HPDE6-E6E7 (cell line): ENCODE data around the gene KMT2B.

Experiments used
- DNase-seq: peaks from one replicate; pipeline ENCODE4 v3.0.0; 2011; ENCODE audit warnings: missing footprints; ENCODE audit errors: extremely low spot score

KMT2B gene

DNA sequence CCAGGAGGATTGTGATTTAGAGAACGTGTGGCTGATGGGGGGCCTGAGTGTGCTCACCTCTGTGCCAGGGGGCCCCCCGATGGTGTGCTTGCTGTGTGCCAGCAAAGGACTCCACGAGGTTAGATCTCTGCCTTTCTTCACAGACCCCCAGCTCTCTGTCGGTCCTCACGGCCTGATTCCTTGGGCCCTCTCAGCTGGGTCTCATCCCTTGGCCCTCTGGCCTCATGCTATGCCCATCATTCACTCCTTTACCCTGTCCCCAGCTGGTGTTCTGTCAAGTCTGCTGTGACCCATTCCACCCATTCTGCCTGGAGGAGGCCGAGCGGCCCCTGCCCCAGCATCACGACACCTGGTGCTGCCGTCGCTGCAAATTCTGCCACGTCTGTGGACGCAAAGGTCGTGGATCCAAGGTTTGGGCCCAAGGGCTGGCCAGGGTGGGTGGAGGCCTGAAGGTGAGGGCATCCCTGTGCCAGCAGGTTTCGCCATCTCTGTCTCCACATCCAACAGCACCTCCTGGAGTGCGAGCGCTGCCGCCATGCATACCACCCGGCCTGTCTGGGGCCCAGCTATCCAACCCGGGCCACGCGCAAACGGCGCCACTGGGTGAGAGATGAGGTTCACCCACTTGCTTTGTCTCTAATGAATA lies 7.5 kb downstream of the KMT2B start:
- no peak for DNase-seq

DNA sequence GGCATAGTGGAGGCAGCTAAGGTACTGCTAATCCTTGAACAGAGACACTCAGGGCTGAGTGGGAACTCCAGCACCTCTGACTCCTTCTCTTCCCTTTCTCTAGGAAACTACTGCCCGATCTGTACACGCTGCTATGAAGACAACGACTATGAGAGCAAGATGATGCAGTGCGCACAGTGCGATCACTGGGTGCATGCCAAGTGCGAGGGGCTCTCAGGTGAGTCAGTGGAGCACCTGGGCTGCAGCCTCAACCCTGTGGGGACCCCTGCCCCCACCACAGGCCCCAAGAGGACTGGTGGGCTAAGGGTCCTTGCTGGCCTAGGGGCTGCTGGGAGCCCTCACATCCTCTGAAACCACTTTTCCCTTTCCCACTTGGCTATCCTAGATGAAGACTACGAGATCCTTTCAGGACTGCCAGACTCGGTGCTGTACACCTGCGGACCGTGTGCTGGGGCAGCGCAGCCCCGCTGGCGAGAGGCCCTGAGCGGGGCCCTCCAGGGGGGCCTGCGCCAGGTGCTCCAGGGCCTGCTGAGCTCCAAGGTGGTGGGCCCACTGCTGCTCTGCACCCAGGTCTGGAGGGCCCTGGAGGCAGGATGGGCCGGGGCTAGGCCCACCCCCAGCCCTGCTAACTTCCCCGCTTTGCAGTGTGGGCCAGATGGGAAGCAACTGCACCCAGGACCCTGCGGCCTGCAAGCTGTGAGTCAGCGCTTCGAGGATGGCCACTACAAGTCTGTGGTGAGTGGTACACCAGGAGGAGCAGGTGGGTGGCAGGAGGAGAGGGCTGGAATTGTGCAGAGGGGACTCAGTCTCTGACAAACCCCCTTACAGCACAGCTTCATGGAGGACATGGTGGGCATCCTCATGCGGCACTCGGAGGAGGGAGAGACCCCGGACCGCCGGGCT lies 9.5 kb downstream of the KMT2B start:
- DNase-seq = no peak

DNA sequence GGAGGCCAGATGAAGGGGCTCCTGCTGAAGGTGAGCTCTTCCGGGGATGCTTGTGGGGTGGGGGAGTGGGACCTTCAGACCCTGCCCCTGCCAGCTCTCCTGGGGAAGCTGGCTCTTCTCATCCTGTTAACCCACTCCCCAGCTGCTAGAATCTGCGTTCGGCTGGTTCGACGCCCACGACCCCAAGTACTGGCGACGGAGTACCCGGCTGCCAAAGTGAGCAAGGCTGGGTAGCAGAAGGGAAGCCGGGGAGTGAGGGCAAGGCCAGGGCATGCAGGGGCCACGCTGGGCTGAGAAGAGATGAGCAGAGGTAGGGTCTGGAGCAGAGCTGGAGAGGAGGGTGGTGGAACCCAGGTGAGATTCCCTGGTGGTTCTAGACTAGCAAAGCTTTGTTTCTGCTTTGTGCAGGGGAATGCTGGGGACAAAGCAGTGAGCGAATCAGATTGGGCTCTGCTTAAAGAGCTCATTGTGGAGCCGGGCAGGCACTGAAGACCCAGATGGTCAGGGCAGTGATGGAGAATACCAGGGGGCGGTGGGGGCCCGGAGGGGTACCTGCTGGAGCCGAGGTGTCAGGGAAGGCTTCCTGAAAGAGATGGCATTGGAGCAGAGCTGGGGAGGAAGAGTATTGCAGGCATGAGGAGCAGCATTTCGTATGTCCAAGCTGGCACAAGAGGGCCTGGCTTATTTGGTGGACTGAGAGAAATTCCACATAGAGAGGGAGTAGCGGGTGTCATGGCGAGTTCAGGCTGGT lies 10.3 kb downstream of the KMT2B start:
- no peak for DNase-seq

DNA sequence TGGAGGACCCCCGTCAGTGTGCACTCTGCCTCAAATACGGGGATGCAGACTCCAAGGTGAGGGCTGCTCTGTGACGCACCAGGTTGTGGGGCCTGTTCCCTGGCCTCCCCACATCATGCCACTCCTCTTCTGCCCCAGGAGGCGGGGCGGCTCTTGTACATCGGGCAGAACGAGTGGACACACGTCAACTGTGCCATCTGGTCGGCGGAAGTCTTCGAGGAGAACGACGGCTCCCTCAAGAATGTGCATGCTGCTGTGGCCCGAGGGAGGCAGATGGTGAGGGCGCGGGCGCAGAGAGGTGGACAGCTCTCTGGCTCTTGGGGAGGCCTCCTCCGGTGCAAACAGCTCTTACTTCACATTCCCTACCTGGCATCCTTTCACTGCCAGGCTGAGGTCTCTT lies 11.2 kb downstream of the KMT2B start:
- no peak for DNase-seq

DNA sequence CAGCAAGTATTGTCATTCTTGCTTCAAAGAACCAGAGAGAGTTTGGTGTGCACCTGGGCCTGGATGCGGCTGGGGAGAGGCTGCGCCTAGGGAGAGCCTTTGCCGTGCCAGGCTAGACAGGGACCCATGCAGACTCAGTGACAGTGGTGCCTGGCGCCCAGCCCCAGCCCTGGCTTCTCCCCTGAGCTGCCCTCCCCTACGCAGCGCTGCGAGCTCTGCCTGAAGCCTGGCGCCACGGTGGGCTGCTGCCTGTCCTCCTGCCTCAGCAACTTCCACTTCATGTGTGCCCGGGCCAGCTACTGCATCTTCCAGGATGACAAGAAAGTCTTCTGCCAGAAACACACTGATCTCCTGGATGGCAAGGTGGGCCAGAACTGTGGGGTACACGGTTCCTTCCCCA lies 12.0 kb downstream of the KMT2B start:
- no peak for DNase-seq

DNA sequence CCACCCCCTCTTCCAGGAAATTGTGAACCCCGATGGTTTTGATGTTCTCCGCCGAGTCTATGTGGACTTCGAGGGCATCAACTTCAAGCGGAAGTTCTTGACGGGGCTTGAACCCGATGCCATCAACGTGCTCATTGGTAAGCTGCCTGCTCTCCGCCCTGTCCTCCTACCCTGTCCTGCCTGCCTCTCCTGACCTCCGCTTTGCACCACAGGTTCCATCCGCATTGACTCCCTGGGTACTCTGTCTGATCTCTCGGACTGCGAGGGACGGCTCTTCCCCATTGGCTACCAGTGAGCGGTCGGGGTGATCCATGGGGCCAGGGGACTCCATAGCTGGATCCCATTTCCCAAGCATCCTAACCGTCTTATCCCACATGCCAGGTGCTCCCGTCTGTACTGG lies 12.5 kb downstream of the KMT2B start:
- DNase-seq = no peak

DNA sequence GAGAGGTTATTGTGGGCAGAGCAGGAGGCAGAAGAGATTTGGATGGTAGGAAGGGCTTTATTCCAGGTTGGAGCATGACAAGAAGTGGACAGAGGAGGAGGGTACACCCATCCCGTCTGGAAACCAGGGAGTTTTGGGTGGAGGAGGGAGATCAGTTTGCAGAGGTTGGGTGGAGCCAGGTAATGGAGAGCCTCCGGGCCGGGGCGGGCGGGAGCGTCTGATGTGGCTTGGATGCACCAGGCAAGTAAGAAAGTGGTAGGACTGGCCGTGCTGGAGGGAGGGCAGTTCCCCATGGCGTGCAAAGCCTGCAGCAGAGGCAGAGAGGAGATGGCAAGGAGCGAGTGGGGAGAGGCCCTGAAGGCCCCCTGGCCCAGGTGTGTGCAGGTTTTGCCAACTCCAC lies 13.6 kb downstream of the KMT2B start:
- DNase-seq = no peak

DNA sequence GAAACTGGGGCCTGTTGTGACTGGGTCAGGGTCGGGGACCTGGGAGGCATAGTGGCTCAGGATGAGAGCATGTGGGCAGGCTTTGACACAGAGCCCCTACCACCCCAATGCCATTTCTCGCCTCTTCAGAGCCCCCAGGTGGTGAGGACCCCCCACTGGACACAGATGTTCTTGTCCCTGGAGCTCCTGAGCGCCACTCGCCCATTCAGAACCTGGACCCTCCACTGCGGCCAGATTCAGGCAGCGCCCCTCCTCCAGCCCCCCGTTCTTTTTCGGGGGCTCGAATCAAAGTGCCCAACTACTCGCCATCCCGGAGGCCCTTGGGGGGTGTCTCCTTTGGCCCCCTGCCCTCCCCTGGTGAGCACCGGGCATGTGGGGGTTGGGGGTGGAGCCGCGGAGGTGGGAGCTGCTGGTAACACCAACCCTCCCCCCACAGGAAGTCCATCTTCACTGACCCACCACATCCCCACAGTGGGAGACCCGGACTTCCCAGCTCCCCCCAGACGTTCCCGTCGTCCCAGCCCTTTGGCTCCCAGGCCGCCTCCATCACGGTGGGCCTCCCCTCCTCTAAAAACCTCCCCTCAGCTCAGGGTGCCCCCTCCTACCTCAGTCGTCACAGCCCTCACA lies 14.1 kb downstream of the KMT2B start:
- no peak for DNase-seq

DNA sequence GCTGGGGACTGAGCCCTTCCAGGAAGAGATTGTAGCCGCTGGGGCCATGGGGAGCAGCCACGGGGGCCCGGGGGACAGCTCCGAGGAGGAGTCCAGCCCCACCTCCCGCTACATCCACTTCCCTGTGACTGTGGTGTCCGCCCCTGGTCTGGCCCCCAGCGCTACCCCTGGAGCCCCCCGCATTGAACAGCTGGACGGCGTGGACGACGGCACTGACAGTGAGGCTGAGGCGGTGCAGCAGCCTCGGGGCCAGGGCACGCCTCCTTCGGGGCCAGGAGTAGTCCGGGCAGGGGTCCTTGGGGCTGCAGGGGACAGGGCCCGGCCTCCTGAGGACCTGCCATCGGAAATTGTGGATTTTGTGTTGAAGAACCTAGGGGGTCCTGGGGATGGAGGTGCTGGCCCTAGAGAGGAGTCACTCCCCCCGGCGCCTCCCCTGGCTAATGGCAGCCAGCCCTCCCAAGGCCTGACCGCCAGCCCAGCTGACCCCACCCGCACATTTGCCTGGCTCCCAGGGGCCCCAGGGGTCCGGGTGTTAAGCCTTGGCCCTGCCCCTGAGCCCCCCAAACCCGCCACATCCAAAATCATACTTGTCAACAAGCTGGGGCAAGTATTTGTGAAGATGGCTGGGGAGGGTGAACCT lies 14.9 kb downstream of the KMT2B start:
- no peak for DNase-seq

DNA sequence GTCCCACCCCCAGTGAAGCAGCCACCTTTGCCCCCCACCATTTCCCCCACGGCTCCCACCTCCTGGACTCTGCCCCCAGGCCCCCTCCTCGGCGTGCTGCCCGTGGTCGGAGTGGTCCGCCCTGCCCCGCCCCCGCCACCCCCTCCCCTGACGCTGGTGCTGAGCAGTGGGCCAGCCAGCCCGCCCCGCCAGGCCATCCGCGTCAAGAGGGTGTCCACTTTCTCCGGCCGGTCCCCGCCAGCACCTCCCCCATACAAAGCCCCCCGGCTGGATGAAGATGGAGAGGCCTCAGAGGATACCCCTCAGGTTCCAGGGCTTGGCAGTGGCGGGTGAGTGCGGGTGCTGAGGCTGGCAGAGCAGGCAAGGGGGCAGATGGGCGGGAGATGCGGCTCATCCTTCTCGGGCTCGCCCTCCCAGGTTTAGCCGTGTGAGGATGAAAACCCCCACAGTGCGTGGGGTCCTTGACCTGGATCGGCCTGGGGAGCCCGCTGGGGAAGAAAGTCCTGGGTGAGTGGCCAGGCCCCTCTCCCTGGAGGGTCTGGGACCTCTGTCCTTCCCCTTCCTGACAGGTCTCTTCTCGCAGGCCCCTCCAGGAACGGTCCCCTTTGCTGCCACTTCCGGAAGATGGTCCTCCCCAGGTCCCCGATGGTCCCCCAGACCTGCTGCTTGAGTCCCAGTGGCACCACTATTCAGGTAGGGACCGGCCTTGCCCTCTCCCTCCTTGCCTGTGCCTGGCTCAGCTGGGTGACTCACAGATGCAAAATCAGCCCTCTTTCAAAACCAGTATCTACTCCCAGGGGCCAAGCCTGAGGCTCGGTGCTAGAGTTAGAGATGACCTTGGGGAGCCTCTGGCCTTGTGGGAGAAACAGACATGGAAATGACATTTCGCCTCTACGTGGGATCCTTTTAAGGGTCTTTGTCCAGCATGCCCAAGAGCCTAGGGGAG lies 15.7 kb downstream of the KMT2B start:
- no peak for DNase-seq

DNA sequence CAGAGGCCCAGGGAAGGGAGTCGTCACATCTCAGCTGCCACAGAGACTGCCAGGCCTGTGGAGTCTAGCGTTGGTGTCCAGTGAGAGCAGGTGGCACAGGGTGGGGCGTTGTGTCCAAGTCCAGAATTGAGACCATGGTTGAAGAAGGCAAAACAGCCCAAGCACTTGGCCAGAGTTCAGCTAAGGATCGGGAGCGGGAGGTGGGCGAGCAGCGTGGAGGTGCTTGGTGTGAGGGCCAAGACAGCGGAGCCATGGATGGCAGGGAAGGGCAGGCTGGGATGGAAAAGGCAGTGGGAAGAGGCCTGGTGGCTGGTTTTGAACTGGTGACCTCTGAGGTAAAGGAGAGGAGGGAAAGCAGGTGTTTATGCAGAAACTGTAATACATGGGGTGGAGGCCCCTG lies 16.5 kb downstream of the KMT2B start:
- no peak for DNase-seq

DNA sequence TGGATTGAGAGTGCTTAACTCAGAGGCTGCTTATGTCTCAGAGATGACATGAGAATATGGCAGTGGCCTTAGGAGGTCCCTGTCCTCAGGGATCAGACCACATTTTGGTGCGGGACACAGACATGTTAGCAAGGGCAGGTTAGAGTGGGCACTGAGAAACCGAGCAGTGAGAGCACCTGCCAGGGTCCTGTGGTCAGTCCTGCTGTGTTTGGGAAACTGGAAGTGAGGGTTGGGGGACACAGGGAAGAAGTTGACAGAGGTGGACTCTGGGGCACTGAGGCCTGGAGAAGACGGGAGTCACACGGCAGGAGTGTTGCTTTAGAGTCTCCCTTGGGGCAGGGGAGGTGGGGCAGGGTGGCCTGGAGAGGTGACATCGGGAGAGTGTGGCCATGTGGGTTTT lies 17.1 kb downstream of the KMT2B start:
- DNase-seq = no peak

DNA sequence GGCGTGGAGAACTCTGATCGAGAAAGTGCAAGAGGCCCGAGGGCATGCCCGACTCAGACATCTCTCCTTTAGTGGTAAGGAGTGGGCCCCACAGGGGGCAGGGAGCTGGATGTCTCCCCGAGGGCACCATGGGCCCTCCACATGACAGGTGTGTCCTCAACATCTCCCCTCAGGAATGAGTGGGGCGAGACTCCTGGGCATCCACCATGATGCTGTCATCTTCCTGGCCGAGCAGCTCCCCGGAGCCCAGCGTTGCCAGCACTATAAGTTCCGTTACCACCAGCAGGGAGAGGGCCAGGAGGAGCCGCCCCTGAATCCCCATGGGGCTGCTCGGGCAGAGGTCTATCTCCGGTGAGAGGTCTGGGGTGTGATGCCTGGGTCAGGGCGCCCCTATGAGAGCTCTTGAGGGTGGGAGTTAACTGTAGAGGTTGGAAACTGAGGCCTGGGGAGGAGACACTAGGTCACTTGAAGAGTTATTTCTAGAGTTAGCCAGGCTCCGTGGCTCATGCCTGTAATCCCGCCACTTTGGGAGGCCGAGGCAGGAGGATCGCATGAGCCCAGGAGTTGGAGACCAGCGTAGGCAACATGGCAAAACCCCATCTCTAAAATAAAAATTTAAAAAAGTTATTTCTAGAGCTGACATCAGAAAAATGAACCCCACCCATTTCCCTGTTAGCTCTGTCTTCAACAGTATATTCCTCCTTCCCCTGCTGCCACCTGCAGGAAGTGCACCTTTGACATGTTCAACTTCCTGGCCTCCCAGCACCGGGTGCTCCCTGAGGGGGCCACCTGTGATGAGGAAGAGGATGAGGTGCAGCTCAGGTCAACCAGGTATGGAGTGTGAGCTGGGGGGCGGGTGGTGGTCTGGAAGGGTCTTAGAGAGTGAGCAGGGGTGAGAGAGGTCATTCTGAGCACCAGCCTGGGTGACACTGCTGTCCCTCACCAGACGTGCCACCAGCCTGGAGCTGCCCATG lies 19.4 kb downstream of the KMT2B start:
- no peak for DNase-seq

DNA sequence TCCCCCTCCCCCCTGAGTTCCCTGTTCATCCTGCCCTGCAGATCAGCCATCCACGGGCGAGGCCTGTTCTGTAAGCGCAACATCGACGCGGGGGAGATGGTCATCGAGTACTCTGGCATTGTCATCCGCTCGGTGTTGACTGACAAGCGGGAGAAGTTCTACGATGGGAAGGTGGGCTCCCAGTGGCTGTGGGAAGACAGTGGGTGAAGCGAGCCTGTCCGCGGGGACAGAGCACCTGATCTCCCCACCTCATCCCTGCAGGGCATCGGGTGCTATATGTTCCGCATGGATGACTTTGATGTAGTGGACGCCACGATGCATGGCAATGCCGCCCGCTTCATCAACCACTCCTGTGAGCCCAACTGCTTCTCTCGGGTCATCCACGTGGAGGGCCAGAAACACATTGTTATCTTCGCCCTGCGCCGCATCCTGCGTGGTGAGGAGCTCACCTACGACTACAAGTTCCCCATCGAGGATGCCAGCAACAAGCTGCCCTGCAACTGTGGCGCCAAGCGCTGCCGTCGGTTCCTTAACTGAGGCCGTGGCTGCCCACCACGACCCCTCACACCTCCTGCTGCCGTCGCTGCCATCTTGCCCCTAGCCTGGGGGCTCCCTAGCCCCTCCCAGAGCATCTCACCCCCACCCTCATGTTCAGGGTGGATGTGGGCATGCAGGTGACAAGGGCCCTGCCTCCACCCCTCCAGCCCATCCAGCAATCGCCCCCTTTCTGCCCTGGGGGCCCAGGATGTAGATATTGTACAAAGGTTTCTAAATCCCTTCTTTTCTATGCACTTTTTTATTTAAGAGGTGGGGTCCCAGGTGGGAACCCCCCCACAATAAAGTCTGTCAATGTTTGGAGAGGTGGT lies 20.5 kb downstream of the KMT2B start:
- no peak for DNase-seq

DNA sequence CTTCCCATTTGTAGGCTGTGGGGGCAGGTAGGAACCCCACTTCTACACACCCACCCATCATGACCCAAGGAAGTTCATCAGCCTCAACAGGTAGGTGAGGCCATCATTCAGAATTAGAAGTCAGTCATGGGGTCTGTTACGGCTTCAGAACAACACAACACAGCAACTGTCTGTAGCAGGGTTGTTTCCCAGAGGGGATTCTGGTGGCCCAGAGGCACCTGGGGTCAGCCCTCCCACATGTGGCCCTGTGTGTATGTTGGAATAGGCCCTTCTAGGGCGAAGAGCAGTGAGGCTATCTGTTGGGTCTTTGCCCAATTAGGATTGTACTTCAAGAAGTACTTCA lies 21.1 kb downstream of the KMT2B start:
- no peak for DNase-seq

DNA sequence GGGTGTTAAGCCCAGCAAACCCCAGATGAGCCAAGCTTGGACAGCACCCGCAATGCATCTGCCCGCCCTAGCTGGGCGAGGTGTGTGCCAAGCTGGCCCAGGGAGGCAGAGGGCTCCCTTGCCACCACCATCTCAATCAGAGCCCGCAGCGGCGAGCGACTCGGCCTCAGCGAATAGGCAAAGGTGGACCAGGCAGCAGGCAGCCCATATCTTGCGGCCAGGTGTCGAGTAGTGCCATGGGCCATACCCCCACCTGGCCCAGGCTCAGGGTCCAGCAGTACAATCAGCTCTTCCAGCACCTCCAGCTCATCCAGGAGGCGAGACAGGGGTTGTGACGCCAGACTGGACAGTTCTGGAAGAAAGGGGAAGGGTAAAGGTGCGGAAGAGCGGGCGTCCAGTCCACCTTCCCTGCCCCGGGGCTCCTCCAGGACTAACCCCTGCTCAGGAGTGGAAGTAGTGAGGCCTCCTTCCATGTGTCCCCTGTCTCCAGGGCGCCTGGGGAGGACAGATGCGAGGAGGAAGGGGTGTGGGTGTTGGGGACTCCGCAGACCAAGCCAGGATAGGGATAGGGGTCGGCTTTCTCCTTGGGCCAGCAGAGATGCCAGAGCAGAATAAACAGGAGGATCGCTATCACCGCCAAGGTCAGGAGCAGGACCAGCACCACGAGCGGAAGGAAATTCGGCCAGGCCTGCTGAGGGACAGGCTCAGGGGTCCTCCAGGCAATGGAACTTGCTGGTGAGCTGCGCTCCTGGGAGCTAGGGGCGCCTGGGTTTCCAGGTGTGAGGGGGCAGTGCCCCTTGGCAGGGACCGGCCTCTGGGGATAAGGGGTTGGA lies 21.7 kb downstream of the KMT2B start:
- no peak for DNase-seq

DNA sequence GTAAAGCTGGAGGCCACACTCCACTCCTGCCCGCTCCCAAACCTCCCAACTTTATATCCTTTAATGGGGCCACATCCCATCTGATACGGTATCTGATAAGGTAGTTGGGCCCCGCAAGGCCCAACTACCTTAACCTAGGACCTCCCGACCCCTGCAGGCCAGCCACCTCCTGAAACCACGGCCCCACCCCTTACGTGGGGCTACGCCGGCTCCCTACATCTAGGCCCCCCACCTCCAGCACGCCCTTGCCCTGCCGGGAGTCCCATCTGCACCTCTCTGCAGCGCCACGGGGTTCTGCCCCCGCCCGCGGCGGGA lies 22.3 kb downstream of the KMT2B start:
- DNase-seq = no peak
